Measurements from ENCODE around the gene PILRB. TPM values are rescaled to one million over a fixed set of nuclear protein-coding genes. Genes with fewer than 3 reads are reported as not detected.
"Not testable (repeated sequence)": the region's sequence is repeated elsewhere in the genome, so short reads cannot be mapped to it uniquely, and the experiment has no call there.

The PILRB gene
- total RNA-seq, 1 experiment from 2014 or later: 73.2 TPM

- DNase-seq (ENCODE audit: low read depth, low spot score); ATAC-seq; BruUV-seq (replicated peaks); H3K27me3 ChIP-seq (ENCODE audit: control insufficient read depth, insufficient read depth, low read length); H3K36me3 ChIP-seq (ENCODE audit: control insufficient read depth, insufficient read depth, low read length); in situ Hi-C loops (cut with HindIII; ENCODE audit: low pct_unique_long_range_greater_than_20kb, low sequenced_read_pairs); H3K4me3 ChIP-seq (ENCODE audit: low read depth in 2 of 2, low read length in 2 of 2); intact Hi-C loops (cut with micrococcal nuclease; ENCODE audit: unreplicated experiment); H3K4me1 ChIP-seq (ENCODE audit: control insufficient read depth, insufficient read depth, low read length); H3K27ac ChIP-seq (ENCODE audit: low read length); H3K9me3 ChIP-seq (ENCODE audit: control insufficient read depth, insufficient read depth, low read depth, low read length); CTCF ChIA-PET: not testable (repeated sequence)
- POLR2A ChIA-PET: interaction anchor here (0.5 to 0.6 kb wide), 3 partner anchors 46 to 468 kb away, joined by 3 to 8 read pairs (median 3); partner anchors contain the start of gene ZCWPW1
Observed at GRCh38 chr7:100382234-100382853, 24.4 kb downstream of the PILRB start.

- DNase-seq (ENCODE audit: low read depth, low spot score): no peak
- Histone ChIP-seq H3K27ac (ENCODE audit: low read length) (no peak overlapping the region), H3K9me3 (ENCODE audit: control insufficient read depth, insufficient read depth, low read depth, low read length) (no peaks in the 10 kb centered on the region), H3K4me3 (ENCODE audit: low read depth in 2 of 2, low read length in 2 of 2) (no peak overlapping the region), H3K4me1 (ENCODE audit: control insufficient read depth, insufficient read depth, low read length) (no peaks in the 10 kb centered on the region), H3K36me3 (ENCODE audit: control insufficient read depth, insufficient read depth, low read length) (no peaks in the 10 kb centered on the region), H3K27me3 (ENCODE audit: control insufficient read depth, insufficient read depth, low read length) (no peaks in the 10 kb centered on the region)
- ATAC-seq: no peak
- in situ Hi-C loops (cut with HindIII; ENCODE audit: low pct_unique_long_range_greater_than_20kb, low sequenced_read_pairs) (no loop called here), intact Hi-C loops (cut with micrococcal nuclease; ENCODE audit: unreplicated experiment) (no loop called here)
- no TSS peak for BruUV-seq (replicated peaks)
- no peak for TF ChIP-seq SIN3A (IDR thresholded peaks at IDR 0.05; ENCODE audit: borderline replicate concordance, insufficient read depth, low read depth, low read length)
- CTCF ChIA-PET: interaction anchor here (1.0 kb wide), 1 partner anchor 23 kb away, joined by 3 read pairs; no protein-coding TSS in a partner anchor
- POLR2A ChIA-PET: no interaction called here
Observed at GRCh38 chr7:100384628-100385294, 26.8 kb downstream of the PILRB start.

GRCh38 chr7:100386940-100387339 lies 29.0 kb downstream of the PILRB start:
- in situ Hi-C loops (cut with HindIII; ENCODE audit: low pct_unique_long_range_greater_than_20kb, low sequenced_read_pairs) (no loop called here), intact Hi-C loops (cut with micrococcal nuclease; ENCODE audit: unreplicated experiment) (no loop called here)
- no TSS peak for BruUV-seq (replicated peaks)

More at GRCh38 chr7:100386940-100387339, 29.0 kb downstream of the PILRB start:
- no peak overlapping the region for H3K27ac ChIP-seq (ENCODE audit: low read length)
- ChIA-PET CTCF (interaction anchor here (0.6 kb wide), 1 partner anchor 60 kb away, joined by 6 read pairs; no protein-coding TSS in a partner anchor), POLR2A (interaction anchor here (0.6 kb wide), 1 partner anchor 364 kb away, joined by 7 read pairs; no protein-coding TSS in a partner anchor)
- TF ChIP-seq REST (IDR thresholded peaks at IDR 0.05; ENCODE audit: insufficient read depth in 1 of 2, low read depth in 2 of 2, low read length in 1 of 2): no peak
- no peak for TF ChIP-seq TCF7L2 (IDR thresholded peaks at IDR 0.05; ENCODE audit: low read depth, low read length)
- TF ChIP-seq POLR2AphosphoS5 (IDR thresholded peaks at IDR 0.05; ENCODE audit: low read depth, low read length): no peak
- no peak for TF ChIP-seq CTCF (IDR thresholded peaks at IDR 0.05)
- no peak for TF ChIP-seq SIN3A (IDR thresholded peaks at IDR 0.05; ENCODE audit: borderline replicate concordance, insufficient read depth, low read depth, low read length)
- no peak for ATAC-seq
- no peak for DNase-seq (ENCODE audit: low read depth, low spot score)
- no peaks in the 10 kb centered on the region for H3K36me3 ChIP-seq (ENCODE audit: control insufficient read depth, insufficient read depth, low read length)
- no peaks in the 10 kb centered on the region for H3K4me1 ChIP-seq (ENCODE audit: control insufficient read depth, insufficient read depth, low read length)
- no peak overlapping the region for H3K4me3 ChIP-seq (ENCODE audit: low read depth in 2 of 2, low read length in 2 of 2)
- no peaks in the 10 kb centered on the region for H3K27me3 ChIP-seq (ENCODE audit: control insufficient read depth, insufficient read depth, low read length)
- H3K9me3 ChIP-seq (ENCODE audit: control insufficient read depth, insufficient read depth, low read depth, low read length): no peaks in the 10 kb centered on the region
